ENCODE data around the gene NXF1. TPM values are rescaled to one million over a fixed set of nuclear protein-coding genes. Genes with fewer than 3 reads are reported as not detected.

Gene NXF1
- total and polyA plus RNA-seq, 2 of the 8 experiments (the other 6 are each of a cell fraction or from before 2014, with no cell fraction given) = 48.1 to 49.8 TPM

GRCh38 chr11:62771144-62772021, 33.9 kb downstream of the NXF1 start, which contains the start of gene TAF6L:
Gene TAF6L (plus strand): TSS chr11:62771396. CDS start chr11:62775784, 4,388 bp downstream.
- H2BK120ac ChIP-seq (replicated peaks; ENCODE audit: low read depth, low read length) = peak within 1 kb of the TSS; percentile 90
- peak; percentile 75 to 98 for DNase-seq (ENCODE audit: low read depth in 1 of 2, low spot score in 2 of 2)
- H3K14ac ChIP-seq (ENCODE audit: insufficient read length) = no peak within 1 kb of the TSS
- peak within 1 kb of the TSS; percentile 17 for H3K23ac ChIP-seq (ENCODE audit: insufficient read length)
- peak within 1 kb of the TSS; percentile 51; the same call in 1 of the 2 replicates for H2BK20ac ChIP-seq (ENCODE audit: low read length)
- H3K18ac ChIP-seq (ENCODE audit: extremely low read depth, low read length) = peak within 1 kb of the TSS; percentile 99
- H3K9me3 ChIP-seq (ENCODE audit: insufficient read depth in 2 of 2, low read depth in 1 of 2, low read length in 1 of 2) = no peaks in the 10 kb centered on the region
- H4K5ac ChIP-seq (ENCODE audit: insufficient read length, low read depth, low read length) = peak within 1 kb of the TSS; percentile 100
- H3K9ac ChIP-seq (replicated peaks in 1 of 4; ENCODE audit: extremely low read depth in 1 of 4, low read depth in 3 of 4, low read length in 3 of 4) = peak within 1 kb of the TSS; percentile 82 to 89 (median 86)
- 5% methylated on average over 22 of the region's 60 CpGs; no CpG with 5 or more reads in 1 of the 2 experiments for WGBS, 2 experiments (ENCODE audit: extremely low coverage in 1 of 2, insufficient coverage in 1 of 2, insufficient read length in 1 of 2, insufficient replicate concordance in 2 of 2, low coverage in 1 of 2, low lambda C conversion rate in 2 of 2, missing lambda C conversion rate in 1 of 2)
- peaks cover 6% of the 10 kb centered on the region; the same call in 1 of the 2 replicates for H3K79me1 ChIP-seq (ENCODE audit: low read depth, low read length)
- H3K4me1 ChIP-seq (replicated peaks in 1 of 4; ENCODE audit: control insufficient read depth in 3 of 4, insufficient read depth in 4 of 4, low read length in 3 of 4) = peaks cover 0 to 9% (median 5%) of the 10 kb centered on the region in 4 experiments; a peak in 6 of 7 replicates
- H3K27me3 ChIP-seq (replicated peaks in 1 of 4; ENCODE audit: control insufficient read depth in 3 of 4, extremely low read depth in 1 of 4, insufficient read depth in 3 of 4, low read length in 3 of 4) = no peaks in the 10 kb centered on the region
- CTCF ChIA-PET (ENCODE audit: partially characterized antibody) = interaction anchor here (1.0 to 10.2 kb wide), 12 partner anchors 9 to 170 kb away, joined by 3 to 94 read pairs (median 6); partner anchors contain the start of genes BSCL2, MTA2, POLR2G and TMEM179B
- H2AK5ac ChIP-seq (ENCODE audit: low read depth, low read length) = 0 out of 2 replicates have a peak within 1 kb of the TSS, but pooled peaks have one; percentile 79
- peak within 1 kb of the TSS; percentile 40 for H3K4ac ChIP-seq (replicated peaks; ENCODE audit: insufficient read length, low read depth, low read length)
- POLR2A ChIA-PET (ENCODE audit: partially characterized antibody) = interaction anchor here (0.6 to 7.8 kb wide), 35 partner anchors 9 to 180 kb away, joined by 3 to 145 read pairs (median 5); partner anchors contain the start of genes BSCL2, C11orf98, CSKMT and GNG3
- H3K4me2 ChIP-seq (ENCODE audit: insufficient read depth in 1 of 2, low read depth in 2 of 2, low read length in 2 of 2) = peak within 1 kb of the TSS; percentile 95 to 97
- peak within 1 kb of the TSS; percentile 92 for H3K56ac ChIP-seq (replicated peaks; ENCODE audit: insufficient read length, low read depth, low read length)
- peak within 1 kb of the TSS; percentile 60; the same call in 1 of the 2 replicates for H2AFZ ChIP-seq (ENCODE audit: low read length)
- H3K36me3 ChIP-seq (ENCODE audit: control insufficient read depth in 2 of 4, insufficient read depth in 4 of 4, low read length in 3 of 4) = peaks cover 8 to 24% (median 16%) of the 10 kb centered on the region in 4 experiments
- peak within 1 kb of the TSS; percentile 98 for H2BK5ac ChIP-seq (ENCODE audit: low read depth, low read length)
- H2BK15ac ChIP-seq (ENCODE audit: low read length) = no peak within 1 kb of the TSS
- H3K27ac ChIP-seq (ENCODE audit: low read depth, low read length) = peak within 1 kb of the TSS; percentile 72
- peaks cover 0 to 19% of the 10 kb centered on the region in 2 experiments; a peak in 2 of 4 replicates for H3K79me2 ChIP-seq (ENCODE audit: control insufficient read depth in 1 of 2, insufficient read depth in 2 of 2, low read length in 2 of 2)
- H4K20me1 ChIP-seq (replicated peaks in 1 of 2; ENCODE audit: control insufficient read depth in 1 of 2, insufficient read depth in 2 of 2, low read length in 2 of 2) = peaks cover 0 to 2% of the 10 kb centered on the region in 2 experiments
- peak within 1 kb of the TSS; percentile 77 to 95 (median 92) for H3K4me3 ChIP-seq (ENCODE audit: extremely low read depth in 1 of 4, insufficient read depth in 2 of 4, low read depth in 3 of 4, low read length in 4 of 4)
- H3K23me2 ChIP-seq (ENCODE audit: low read depth, low read length) = peaks cover 3% of the 10 kb centered on the region
- peak within 1 kb of the TSS; percentile 97 for H4K8ac ChIP-seq (ENCODE audit: extremely low read depth, insufficient read depth, low read length)
- FAIRE-seq = no peak
- H4K91ac ChIP-seq (replicated peaks; ENCODE audit: insufficient read length, low read length) = peak within 1 kb of the TSS; percentile 99
- peak within 1 kb of the TSS; percentile 72; the same call in 1 of the 2 replicates for H2BK12ac ChIP-seq (ENCODE audit: low read depth, low read length)
- TF ChIP-seq EP300 (IDR thresholded peaks at IDR 0.05; ENCODE audit: borderline replicate concordance in 1 of 2, low read depth in 2 of 2, low read length in 2 of 2) = no peak
- TF ChIP-seq PHF8 (conservative IDR thresholded peaks at IDR 0.05; ENCODE audit: low read depth, low read length) = peak; percentile 88
- TF ChIP-seq CBX5 (IDR thresholded peaks at IDR 0.05; ENCODE audit: low read depth, low read length) = no peak
- no peak for TF ChIP-seq TAF7 (optimal IDR thresholded peaks at IDR 0.05; ENCODE audit: borderline replicate concordance, low read depth, low read length)
- TF ChIP-seq KDM5A (IDR thresholded peaks at IDR 0.05; ENCODE audit: low read length) = no peak
- no peak for TF ChIP-seq HDAC6 (IDR thresholded peaks at IDR 0.05; ENCODE audit: low read depth, low read length)
- no peak for TF ChIP-seq ZNF274 (IDR thresholded peaks at IDR 0.05; ENCODE audit: borderline replicate concordance, extremely low read depth, low read length)
- peak; percentile 58 for TF ChIP-seq KDM4A (IDR thresholded peaks at IDR 0.05; ENCODE audit: low read depth, low read length, severe bottlenecking)
- no peak for TF ChIP-seq EZH2 (IDR thresholded peaks at IDR 0.05; ENCODE audit: low read depth, low read length, severe bottlenecking)
- no peak for TF ChIP-seq RXRA (IDR thresholded peaks at IDR 0.05; ENCODE audit: insufficient read depth, low read depth, low read length)

Measured in H1 (cell line).